Measurements from ENCODE around the gene P3H3. TPM values are rescaled to one million over a fixed set of nuclear protein-coding genes. Genes with fewer than 3 reads are reported as not detected.

P3H3 gene
- total RNA-seq, 1 donor from 2014 or later: 37.3 TPM

- intact Hi-C loops (cut with DNase I): no loop called here
Measured at GRCh38 chr12:6843118-6843902, 15.1 kb downstream of the P3H3 start.

DNA sequence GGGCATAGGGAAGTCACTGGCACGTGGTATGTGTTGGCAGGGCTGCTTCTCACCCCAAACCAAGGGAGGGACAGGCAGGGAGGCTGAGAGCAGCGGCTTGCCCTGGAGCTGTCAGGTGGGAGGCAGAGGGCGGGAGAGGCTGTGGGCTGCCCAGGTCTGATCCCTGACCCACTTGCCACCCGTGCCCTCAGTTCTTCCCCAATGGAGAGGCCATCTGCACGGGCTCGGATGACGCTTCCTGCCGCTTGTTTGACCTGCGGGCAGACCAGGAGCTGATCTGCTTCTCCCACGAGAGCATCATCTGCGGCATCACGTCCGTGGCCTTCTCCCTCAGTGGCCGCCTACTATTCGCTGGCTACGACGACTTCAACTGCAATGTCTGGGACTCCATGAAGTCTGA, 17.2 kb downstream of the P3H3 start:
- peaks cover 0 to 12% of the 10 kb centered on the region in 2 donors for H3K36me3 ChIP-seq
- no peak overlapping the region for H3K4me3 ChIP-seq
- no peaks in the 10 kb centered on the region for H3K9me3 ChIP-seq
- no peak for DNase-seq (ENCODE audit: extremely low spot score in 2 of 2)
- TF ChIP-seq, protein P1, sequence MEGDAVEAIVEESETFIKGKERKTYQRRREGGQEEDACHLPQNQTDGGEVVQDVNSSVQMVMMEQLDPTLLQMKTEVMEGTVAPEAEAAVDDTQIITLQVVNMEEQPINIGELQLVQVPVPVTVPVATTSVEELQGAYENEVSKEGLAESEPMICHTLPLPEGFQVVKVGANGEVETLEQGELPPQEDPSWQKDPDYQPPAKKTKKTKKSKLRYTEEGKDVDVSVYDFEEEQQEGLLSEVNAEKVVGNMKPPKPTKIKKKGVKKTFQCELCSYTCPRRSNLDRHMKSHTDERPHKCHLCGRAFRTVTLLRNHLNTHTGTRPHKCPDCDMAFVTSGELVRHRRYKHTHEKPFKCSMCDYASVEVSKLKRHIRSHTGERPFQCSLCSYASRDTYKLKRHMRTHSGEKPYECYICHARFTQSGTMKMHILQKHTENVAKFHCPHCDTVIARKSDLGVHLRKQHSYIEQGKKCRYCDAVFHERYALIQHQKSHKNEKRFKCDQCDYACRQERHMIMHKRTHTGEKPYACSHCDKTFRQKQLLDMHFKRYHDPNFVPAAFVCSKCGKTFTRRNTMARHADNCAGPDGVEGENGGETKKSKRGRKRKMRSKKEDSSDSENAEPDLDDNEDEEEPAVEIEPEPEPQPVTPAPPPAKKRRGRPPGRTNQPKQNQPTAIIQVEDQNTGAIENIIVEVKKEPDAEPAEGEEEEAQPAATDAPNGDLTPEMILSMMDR (IDR thresholded peaks at IDR 0.05): no peak
- no peak for TF ChIP-seq POLR2A (IDR thresholded peaks at IDR 0.05)
- TF ChIP-seq POLR2AphosphoS5 (IDR thresholded peaks at IDR 0.05; ENCODE audit: insufficient read depth in 1 of 2, low read depth in 1 of 2): no peak
- H3K27ac ChIP-seq: no peak overlapping the region
- H3K4me1 ChIP-seq: no peaks in the 10 kb centered on the region
- no peaks in the 10 kb centered on the region for H3K27me3 ChIP-seq
- intact Hi-C loops (cut with DNase I): no loop called here

More at GRCh38 chr12:6843118-6843902, 15.1 kb downstream of the P3H3 start:
- no peaks in the 10 kb centered on the region for H3K9me3 ChIP-seq
- H3K4me1 ChIP-seq: no peaks in the 10 kb centered on the region
- no peak overlapping the region for H3K27ac ChIP-seq
- H3K27me3 ChIP-seq: no peaks in the 10 kb centered on the region
- no peak overlapping the region for H3K4me3 ChIP-seq
- DNase-seq (ENCODE audit: extremely low spot score in 2 of 2): no peak
- H3K36me3 ChIP-seq: peaks cover 0 to 12% of the 10 kb centered on the region in 2 donors
- TF ChIP-seq POLR2A (IDR thresholded peaks at IDR 0.05) (no peak), POLR2AphosphoS5 (IDR thresholded peaks at IDR 0.05; ENCODE audit: insufficient read depth in 1 of 2, low read depth in 1 of 2) (no peak)
- TF ChIP-seq, protein P1 (IDR thresholded peaks at IDR 0.05): no peak

- Histone ChIP-seq H3K27ac (no peak overlapping the region), H3K4me3 (no peak overlapping the region), H3K9me3 (no peaks in the 10 kb centered on the region), H3K4me1 (peaks cover 4% of the 10 kb centered on the region), H3K27me3 (no peaks in the 10 kb centered on the region), H3K36me3 (peaks cover 0 to 12% of the 10 kb centered on the region in 2 donors)
- TF ChIP-seq POLR2AphosphoS5 (IDR thresholded peaks at IDR 0.05; ENCODE audit: insufficient read depth in 1 of 2, low read depth in 1 of 2) (no peak), POLR2A (IDR thresholded peaks at IDR 0.05) (no peak)
- TF ChIP-seq, protein P1 (IDR thresholded peaks at IDR 0.05): no peak
- no peak for DNase-seq (ENCODE audit: extremely low spot score in 2 of 2)
- intact Hi-C loops (cut with DNase I): no loop called here
Measured at GRCh38 chr12:6846316-6846869, 18.2 kb downstream of the P3H3 start.

DNA sequence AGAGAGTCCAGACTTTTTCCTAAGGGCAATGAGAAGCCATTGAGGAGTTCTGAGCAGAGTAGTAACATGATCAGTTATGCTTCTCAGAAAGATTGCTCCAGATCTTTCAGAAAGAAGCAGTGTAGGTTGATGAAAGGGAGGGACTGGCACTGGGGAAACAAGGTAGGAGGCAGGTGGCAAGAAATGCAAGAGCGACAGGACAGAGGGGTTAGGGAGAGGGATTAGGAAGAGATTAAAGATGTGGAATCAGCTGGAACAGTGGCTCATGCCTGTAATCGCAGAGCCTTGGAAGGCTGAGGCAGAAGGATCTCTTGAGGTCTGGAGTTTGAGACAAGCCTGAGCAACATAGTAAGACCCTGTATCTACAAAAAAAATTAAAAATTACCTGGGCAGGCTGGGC, 19.5 kb downstream of the P3H3 start:
- Histone ChIP-seq H3K27me3 (no peaks in the 10 kb centered on the region), H3K9me3 (no peaks in the 10 kb centered on the region), H3K4me3 (no peak overlapping the region), H3K27ac (no peak overlapping the region), H3K4me1 (peaks cover 5% of the 10 kb centered on the region), H3K36me3 (peaks cover 0 to 12% of the 10 kb centered on the region in 2 donors)
- TF ChIP-seq POLR2A (IDR thresholded peaks at IDR 0.05) (no peak), POLR2AphosphoS5 (IDR thresholded peaks at IDR 0.05; ENCODE audit: insufficient read depth in 1 of 2, low read depth in 1 of 2) (no peak)
- TF ChIP-seq, protein P1 (IDR thresholded peaks at IDR 0.05): no peak
- intact Hi-C loops (cut with DNase I): no loop called here
- DNase-seq (ENCODE audit: extremely low spot score in 2 of 2): no peak

- H3K4me3 ChIP-seq: no peak overlapping the region
- no peak for TF ChIP-seq POLR2AphosphoS5 (IDR thresholded peaks at IDR 0.05; ENCODE audit: insufficient read depth in 1 of 2, low read depth in 1 of 2)
- TF ChIP-seq, protein P1 (IDR thresholded peaks at IDR 0.05): no peak
- no peak for TF ChIP-seq POLR2A (IDR thresholded peaks at IDR 0.05)
- H3K36me3 ChIP-seq: peaks cover 0 to 12% of the 10 kb centered on the region in 2 donors
- DNase-seq (ENCODE audit: extremely low spot score in 2 of 2): no peak
- no peaks in the 10 kb centered on the region for H3K27me3 ChIP-seq
- H3K27ac ChIP-seq: no peak overlapping the region
- intact Hi-C loops (cut with DNase I): no loop called here
- H3K9me3 ChIP-seq: no peaks in the 10 kb centered on the region
- H3K4me1 ChIP-seq: peaks cover 21% of the 10 kb centered on the region
Measured at GRCh38 chr12:6849427-6849826, 21.2 kb downstream of the P3H3 start.
